Stimulated activated CD8-positive, alpha-beta memory T cell treated with anti-CD3 and anti-CD28 coated beads, Interleukin-15, amount 100 ng/mL, for 24 hours (primary cell): ENCODE data around the gene SERPINI1.
"Not testable (repeated sequence)": the region's sequence is repeated elsewhere in the genome, so short reads cannot be mapped to it uniquely, and the experiment has no call there.

ENCODE experiments used
- DNase-seq: peaks from one replicate; pipeline ENCODE4 v3.0.0-alpha.2; 2020; ENCODE audit warnings: low read depth

Gene SERPINI1

GRCh38 chr3:167787440-167787839, 51.9 kb downstream of the SERPINI1 start:
- no peak for DNase-seq

- no peak for DNase-seq
Observed at GRCh38 chr3:167798443-167798842, 62.9 kb downstream of the SERPINI1 start.

- no peak for DNase-seq
Observed at GRCh38 chr3:167808910-167809309, 73.4 kb downstream of the SERPINI1 start.

GRCh38 chr3:167810236-167810635, 74.7 kb downstream of the SERPINI1 start:
- no peak for DNase-seq

- no peak for DNase-seq
Observed at GRCh38 chr3:167811031-167811430, 75.5 kb downstream of the SERPINI1 start.

- DNase-seq: no peak
Observed at GRCh38 chr3:167813169-167814123, 77.9 kb downstream of the SERPINI1 start.

GRCh38 chr3:167814441-167814951, 79.0 kb downstream of the SERPINI1 start:
- DNase-seq: no peak

- no peak for DNase-seq
Observed at GRCh38 chr3:167816953-167817352, 81.4 kb downstream of the SERPINI1 start.

- DNase-seq: no peak
Observed at GRCh38 chr3:167820102-167820865, 84.8 kb downstream of the SERPINI1 start.

GRCh38 chr3:167821248-167821805, 85.8 kb downstream of the SERPINI1 start:
- DNase-seq: no peak

GRCh38 chr3:167823738-167824137, 88.2 kb downstream of the SERPINI1 start:
- DNase-seq: no peak

- not testable (repeated sequence) for DNase-seq
Observed at GRCh38 chr3:167827588-167827987, 92.1 kb downstream of the SERPINI1 start.

GRCh38 chr3:167829071-167829470, 93.5 kb downstream of the SERPINI1 start:
- DNase-seq: no peak

GRCh38 chr3:167830007-167830406, 94.5 kb downstream of the SERPINI1 start:
- no peak for DNase-seq

GRCh38 chr3:167835359-167835758, 99.8 kb downstream of the SERPINI1 start:
- DNase-seq: no peak

GRCh38 chr3:167835953-167836352, 100.4 kb downstream of the SERPINI1 start:
- DNase-seq: no peak

- no peak for DNase-seq
Observed at GRCh38 chr3:167837466-167837865, 101.9 kb downstream of the SERPINI1 start.

- DNase-seq: no peak
Observed at GRCh38 chr3:167839460-167840134, 104.1 kb downstream of the SERPINI1 start.

- DNase-seq: no peak
Observed at GRCh38 chr3:167840247-167840646, 104.7 kb downstream of the SERPINI1 start.

- DNase-seq: no peak
Observed at GRCh38 chr3:167843481-167843880, 108.0 kb downstream of the SERPINI1 start.

- no peak for DNase-seq
Observed at GRCh38 chr3:167843886-167844285, 108.4 kb downstream of the SERPINI1 start.

- DNase-seq: no peak
Observed at GRCh38 chr3:167844528-167844927, 109.0 kb downstream of the SERPINI1 start.
